ENCODE measurements around the gene SORBS2. TPM values are rescaled to one million over a fixed set of nuclear protein-coding genes. Genes with fewer than 3 reads are reported as not detected.

SORBS2 gene
- total and polyA plus RNA-seq, 2 donors (not counting 1 experiment from before 2014, with no cell fraction given): 0.25 to 0.89 TPM

GRCh38 chr4:185830263-185830994 lies 18.4 kb upstream of the SORBS2 start:
- H3K27ac Mint-ChIP-seq: no peak overlapping the region
- peaks cover 3% of the 10 kb centered on the region for H3K9me3 Mint-ChIP-seq (ENCODE audit: insufficient read depth)
- no peak overlapping the region for H3K4me3 ChIP-seq (ENCODE audit: control extremely low read depth in 1 of 5, extremely low read depth in 1 of 5, insufficient read depth in 1 of 5, low read depth in 2 of 5, low read length in 4 of 5)
- no peaks in the 10 kb centered on the region for H3K27me3 ChIP-seq (replicated peaks in 1 of 4; ENCODE audit: control extremely low read depth in 1 of 4, control insufficient read depth in 3 of 4, insufficient read depth in 4 of 4, low read length in 3 of 4)
- no peaks in the 10 kb centered on the region for H3K36me3 ChIP-seq (replicated peaks in 1 of 2; ENCODE audit: control extremely low read depth in 1 of 2, control insufficient read depth in 1 of 2, extremely low read depth in 1 of 2, insufficient read depth in 2 of 2, low read length in 1 of 2)
- H3K9me3 ChIP-seq (ENCODE audit: control extremely low read depth in 1 of 3, control insufficient read depth in 2 of 3, insufficient read depth in 1 of 3, low read length in 2 of 3): peaks cover 0 to 1% (median 0%) of the 10 kb centered on the region in 3 donors
- H3K4me3 Mint-ChIP-seq: no peak overlapping the region
- CTCF ChIA-PET: no interaction called here
- no peaks in the 10 kb centered on the region for H3K79me2 ChIP-seq (ENCODE audit: control insufficient read depth, insufficient read depth, low read length)
- 78% methylated on average over 3 of the region's 4 CpGs for WGBS (ENCODE audit: insufficient coverage)
- intact Hi-C loops (cut with micrococcal nuclease): no loop called here
- no peak overlapping the region for H3K9ac ChIP-seq (ENCODE audit: low read length)
- DNase-seq: no peak
- no peak overlapping the region for H2AFZ ChIP-seq (ENCODE audit: insufficient read depth, low read depth, low read length, poor library complexity, severe bottlenecking)
- H3K4me2 ChIP-seq (replicated peaks; ENCODE audit: low read depth, low read length, poor library complexity, severe bottlenecking): no peak overlapping the region
- no peak for TF ChIP-seq EZH2 (IDR thresholded peaks at IDR 0.05; ENCODE audit: borderline replicate concordance, insufficient read depth, low read depth, low read length, poor library complexity, severe bottlenecking)
- TF ChIP-seq CTCF (IDR thresholded peaks at IDR 0.05): no peak
- peaks cover 12% of the 10 kb centered on the region for H3K27me3 Mint-ChIP-seq
- no peaks in the 10 kb centered on the region for H4K20me1 ChIP-seq (ENCODE audit: control insufficient read depth, insufficient read depth, low read length, poor library complexity, severe bottlenecking)
- no peak overlapping the region for H3K27ac ChIP-seq (ENCODE audit: low read length in 2 of 2)
- POLR2A ChIA-PET: no interaction called here
- no peak for ATAC-seq (ENCODE audit: low read depth)
- no peaks in the 10 kb centered on the region for H3K4me1 ChIP-seq (ENCODE audit: control insufficient read depth in 2 of 2, insufficient read depth in 2 of 2, low read length in 2 of 2)
- no peaks in the 10 kb centered on the region for H3K4me1 Mint-ChIP-seq

GRCh38 chr4:185826381-185826780 lies 14.4 kb upstream of the SORBS2 start:
- no peaks in the 10 kb centered on the region for H4K20me1 ChIP-seq (ENCODE audit: control insufficient read depth, insufficient read depth, low read length, poor library complexity, severe bottlenecking)
- no peak overlapping the region for H3K27ac Mint-ChIP-seq
- H3K79me2 ChIP-seq (ENCODE audit: control insufficient read depth, insufficient read depth, low read length): no peaks in the 10 kb centered on the region
- no peaks in the 10 kb centered on the region for H3K27me3 ChIP-seq (replicated peaks in 1 of 4; ENCODE audit: control extremely low read depth in 1 of 4, control insufficient read depth in 3 of 4, insufficient read depth in 4 of 4, low read length in 3 of 4)
- H3K27ac ChIP-seq (ENCODE audit: low read length in 2 of 2): no peak overlapping the region
- no peak overlapping the region for H2AFZ ChIP-seq (ENCODE audit: insufficient read depth, low read depth, low read length, poor library complexity, severe bottlenecking)
- DNase-seq (no peak), ATAC-seq (ENCODE audit: low read depth) (no peak)
- TF ChIP-seq CTCF (IDR thresholded peaks at IDR 0.05) (no peak), EZH2 (IDR thresholded peaks at IDR 0.05; ENCODE audit: borderline replicate concordance, insufficient read depth, low read depth, low read length, poor library complexity, severe bottlenecking) (no peak)
- no peaks in the 10 kb centered on the region for H3K4me1 Mint-ChIP-seq
- no peak overlapping the region for H3K4me2 ChIP-seq (replicated peaks; ENCODE audit: low read depth, low read length, poor library complexity, severe bottlenecking)
- no peak overlapping the region for H3K4me3 ChIP-seq (ENCODE audit: control extremely low read depth in 1 of 5, extremely low read depth in 1 of 5, insufficient read depth in 1 of 5, low read depth in 2 of 5, low read length in 4 of 5)
- no CpG with 5 or more reads among the region's 1 CpG for WGBS (ENCODE audit: insufficient coverage)
- peaks cover 3% of the 10 kb centered on the region for H3K9me3 Mint-ChIP-seq (ENCODE audit: insufficient read depth)
- no peaks in the 10 kb centered on the region for H3K36me3 ChIP-seq (replicated peaks in 1 of 2; ENCODE audit: control extremely low read depth in 1 of 2, control insufficient read depth in 1 of 2, extremely low read depth in 1 of 2, insufficient read depth in 2 of 2, low read length in 1 of 2)
- H3K27me3 Mint-ChIP-seq: peaks cover 9% of the 10 kb centered on the region
- intact Hi-C loops (cut with micrococcal nuclease): no loop called here
- POLR2A ChIA-PET: no interaction called here
- no peak overlapping the region for H3K9ac ChIP-seq (ENCODE audit: low read length)
- H3K9me3 ChIP-seq (ENCODE audit: control extremely low read depth in 1 of 3, control insufficient read depth in 2 of 3, insufficient read depth in 1 of 3, low read length in 2 of 3): peaks cover 0 to 1% (median 0%) of the 10 kb centered on the region in 3 donors
- CTCF ChIA-PET: no interaction called here
- no peak overlapping the region for H3K4me3 Mint-ChIP-seq
- H3K4me1 ChIP-seq (ENCODE audit: control insufficient read depth in 2 of 2, insufficient read depth in 2 of 2, low read length in 2 of 2): no peaks in the 10 kb centered on the region
